Progenitor cell of endocrine pancreas (in vitro differentiated cells): ENCODE measurements around the gene LRBA. TPM values are rescaled to one million over a fixed set of nuclear protein-coding genes. Genes with fewer than 3 reads are reported as not detected.

Experiments used
- DNase-seq: peaks from one replicate; pipeline ENCODE4 v3.0.0; 2021; ENCODE audit warnings: low spot score; ENCODE audit not compliant: unreplicated experiment
- H3K27ac Mint-ChIP-seq: 2 replicates; pipeline ENCODE4 v1.8.0; 2021; ENCODE audit warnings: mild to moderate bottlenecking, moderate library complexity, mixed read lengths
- H3K27me3 Mint-ChIP-seq: 2 replicates; pipeline ENCODE4 v1.8.0; 2021; ENCODE audit warnings: mixed read lengths
- H3K36me3 Mint-ChIP-seq: 2 replicates; pipeline ENCODE4 v1.8.0; 2022; ENCODE audit warnings: mixed read lengths; ENCODE audit not compliant: insufficient read depth
- H3K4me1 Mint-ChIP-seq: 2 replicates; pipeline ENCODE4 v1.8.0; 2021; ENCODE audit warnings: low read depth, mixed read lengths
- H3K4me3 Mint-ChIP-seq: 2 replicates; pipeline ENCODE4 v1.8.0; 2021; ENCODE audit warnings: low read depth, mild to moderate bottlenecking, moderate library complexity, mixed read lengths
- H3K9me3 Mint-ChIP-seq: 2 replicates; pipeline ENCODE4 v1.8.0; 2021; ENCODE audit warnings: low read depth, mixed read lengths
- CTCF ChIP-seq: fragments of 200-600 bp; sonication (generic); IDR thresholded peaks from one replicate; pipeline ENCODE4 v1.5.0; 2021; ENCODE audit warnings: antibody characterized with exemption, mild to moderate bottlenecking; ENCODE audit not compliant: unreplicated experiment
- total RNA-seq: library from RNA; stranded (reverse); gene quantifications from 2 replicates; pipeline ENCODE4 v1.2.1, GENCODE V29; 2021

Gene LRBA
- total RNA-seq, 1 donor from 2014 or later = 95.2 TPM

- Mint-ChIP-seq H3K27ac (no peak overlapping the region), H3K36me3 (peaks cover 3% of the 10 kb centered on the region), H3K9me3 (no peaks in the 10 kb centered on the region), H3K4me3 (no peak overlapping the region), H3K4me1 (peaks cover 4% of the 10 kb centered on the region), H3K27me3 (no peaks in the 10 kb centered on the region)
- no peak for TF ChIP-seq CTCF
- no peak for DNase-seq
Observed at GRCh38 chr4:150695162-150695561, 319.9 kb downstream of the LRBA start.

GRCh38 chr4:150694438-150694837, 320.6 kb downstream of the LRBA start:
- no peaks in the 10 kb centered on the region for H3K9me3 Mint-ChIP-seq
- H3K4me1 Mint-ChIP-seq = peaks cover 4% of the 10 kb centered on the region
- no peak for DNase-seq
- H3K4me3 Mint-ChIP-seq = no peak overlapping the region
- H3K27ac Mint-ChIP-seq = no peak overlapping the region
- peaks cover 3% of the 10 kb centered on the region for H3K36me3 Mint-ChIP-seq
- no peak for TF ChIP-seq CTCF
- H3K27me3 Mint-ChIP-seq = no peaks in the 10 kb centered on the region

GRCh38 chr4:150683775-150684350, 331.2 kb downstream of the LRBA start:
- no peak for TF ChIP-seq CTCF
- no peaks in the 10 kb centered on the region for H3K27me3 Mint-ChIP-seq
- no peak overlapping the region for H3K4me3 Mint-ChIP-seq
- peaks cover 30% of the 10 kb centered on the region for H3K4me1 Mint-ChIP-seq
- DNase-seq = no peak
- no peak overlapping the region for H3K27ac Mint-ChIP-seq
- H3K36me3 Mint-ChIP-seq = peaks cover 18% of the 10 kb centered on the region
- peaks cover 10% of the 10 kb centered on the region for H3K9me3 Mint-ChIP-seq

- no peak for DNase-seq
- Mint-ChIP-seq H3K9me3 (peaks cover 4% of the 10 kb centered on the region), H3K36me3 (peaks cover 7% of the 10 kb centered on the region), H3K27me3 (no peaks in the 10 kb centered on the region), H3K4me3 (no peak overlapping the region), H3K27ac (no peak overlapping the region), H3K4me1 (peaks cover 34% of the 10 kb centered on the region)
- TF ChIP-seq CTCF = no peak
Observed at GRCh38 chr4:150682126-150682525, 333.0 kb downstream of the LRBA start.

- peaks cover 34% of the 10 kb centered on the region for H3K4me1 Mint-ChIP-seq
- peaks cover 7% of the 10 kb centered on the region for H3K36me3 Mint-ChIP-seq
- H3K27me3 Mint-ChIP-seq = no peaks in the 10 kb centered on the region
- TF ChIP-seq CTCF = no peak
- DNase-seq = no peak
- no peak overlapping the region for H3K27ac Mint-ChIP-seq
- H3K4me3 Mint-ChIP-seq = no peak overlapping the region
- H3K9me3 Mint-ChIP-seq = peaks cover 4% of the 10 kb centered on the region
Observed at GRCh38 chr4:150681063-150681462, 334.0 kb downstream of the LRBA start.
